ENCODE data around the gene RCAN2. TPM values are rescaled to one million over a fixed set of nuclear protein-coding genes. Genes with fewer than 3 reads are reported as not detected.

The RCAN2 gene
- total and polyA plus RNA-seq, 2 experiments from 2014 or later, result 6.0 to 9.3 TPM

DNA sequence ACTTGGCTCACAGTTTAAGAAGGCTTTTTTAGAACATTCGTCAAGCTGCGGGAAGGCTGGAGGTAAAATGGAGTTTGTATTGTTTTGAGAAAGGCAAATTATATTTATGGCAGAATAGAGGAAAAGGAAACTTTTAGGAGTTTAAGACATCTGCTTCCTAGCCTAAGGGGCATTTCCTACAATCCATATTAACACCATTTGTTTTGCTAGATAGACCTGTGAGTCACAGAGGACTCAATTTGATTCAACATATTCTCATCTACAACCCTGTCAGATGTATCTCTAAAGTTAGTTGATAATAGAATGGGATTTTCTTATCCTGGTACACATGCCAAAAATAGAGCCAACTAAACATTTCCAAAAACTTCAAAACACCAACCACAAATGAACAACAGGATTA, 35.0 kb downstream of the RCAN2 start:
- Histone ChIP-seq H3K27me3 (ENCODE audit: insufficient read depth) (no peaks in the 10 kb centered on the region), H2AFZ (no peak overlapping the region), H3K9me2 (ENCODE audit: insufficient read depth) (no peaks in the 10 kb centered on the region), H3K36me3 (ENCODE audit: insufficient read depth) (no peaks in the 10 kb centered on the region), H3K27ac (ENCODE audit: low read depth) (no peak overlapping the region), H3K4me3 (no peak overlapping the region), H4K20me1 (replicated peaks; ENCODE audit: insufficient read depth) (no peaks in the 10 kb centered on the region), H3K4me1 (ENCODE audit: insufficient read depth) (peaks cover 1% of the 10 kb centered on the region; the same call in 1 of the 2 replicates), H3K79me2 (replicated peaks; ENCODE audit: insufficient read depth) (no peaks in the 10 kb centered on the region), H3F3A (replicated peaks; ENCODE audit: low read depth) (no peaks in the 10 kb centered on the region), H3K4me2 (no peak overlapping the region)
- no peaks in the 10 kb centered on the region for H3K9me3 Mint-ChIP-seq
- no peaks in the 10 kb centered on the region for H3K27me3 Mint-ChIP-seq (ENCODE audit: insufficient read depth, low read depth, poor library complexity)
- no peaks in the 10 kb centered on the region for H3K36me3 Mint-ChIP-seq (ENCODE audit: low read depth)
- H3K27ac Mint-ChIP-seq, result no peak overlapping the region
- TF ChIP-seq NANOG (IDR thresholded peaks at IDR 0.05; ENCODE audit: borderline replicate concordance), result no peak
- no peak for TF ChIP-seq EZH2 (IDR thresholded peaks at IDR 0.05; ENCODE audit: low read depth, unreplicated experiment)
- TF ChIP-seq ZNF331 (CRISPR knock-in tag; IDR thresholded peaks at IDR 0.05; ENCODE audit: low read depth), result no peak
- TF ChIP-seq CREB1 (CRISPR knock-in tag; IDR thresholded peaks at IDR 0.05; ENCODE audit: low read depth), result no peak
- TF ChIP-seq JUNB (IDR thresholded peaks at IDR 0.05; ENCODE audit: unreplicated experiment), result no peak
- TF ChIP-seq, protein P1, sequence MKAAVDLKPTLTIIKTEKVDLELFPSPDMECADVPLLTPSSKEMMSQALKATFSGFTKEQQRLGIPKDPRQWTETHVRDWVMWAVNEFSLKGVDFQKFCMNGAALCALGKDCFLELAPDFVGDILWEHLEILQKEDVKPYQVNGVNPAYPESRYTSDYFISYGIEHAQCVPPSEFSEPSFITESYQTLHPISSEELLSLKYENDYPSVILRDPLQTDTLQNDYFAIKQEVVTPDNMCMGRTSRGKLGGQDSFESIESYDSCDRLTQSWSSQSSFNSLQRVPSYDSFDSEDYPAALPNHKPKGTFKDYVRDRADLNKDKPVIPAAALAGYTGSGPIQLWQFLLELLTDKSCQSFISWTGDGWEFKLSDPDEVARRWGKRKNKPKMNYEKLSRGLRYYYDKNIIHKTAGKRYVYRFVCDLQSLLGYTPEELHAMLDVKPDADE (IDR thresholded peaks at IDR 0.05), result no peak
- TF ChIP-seq, protein P2, sequence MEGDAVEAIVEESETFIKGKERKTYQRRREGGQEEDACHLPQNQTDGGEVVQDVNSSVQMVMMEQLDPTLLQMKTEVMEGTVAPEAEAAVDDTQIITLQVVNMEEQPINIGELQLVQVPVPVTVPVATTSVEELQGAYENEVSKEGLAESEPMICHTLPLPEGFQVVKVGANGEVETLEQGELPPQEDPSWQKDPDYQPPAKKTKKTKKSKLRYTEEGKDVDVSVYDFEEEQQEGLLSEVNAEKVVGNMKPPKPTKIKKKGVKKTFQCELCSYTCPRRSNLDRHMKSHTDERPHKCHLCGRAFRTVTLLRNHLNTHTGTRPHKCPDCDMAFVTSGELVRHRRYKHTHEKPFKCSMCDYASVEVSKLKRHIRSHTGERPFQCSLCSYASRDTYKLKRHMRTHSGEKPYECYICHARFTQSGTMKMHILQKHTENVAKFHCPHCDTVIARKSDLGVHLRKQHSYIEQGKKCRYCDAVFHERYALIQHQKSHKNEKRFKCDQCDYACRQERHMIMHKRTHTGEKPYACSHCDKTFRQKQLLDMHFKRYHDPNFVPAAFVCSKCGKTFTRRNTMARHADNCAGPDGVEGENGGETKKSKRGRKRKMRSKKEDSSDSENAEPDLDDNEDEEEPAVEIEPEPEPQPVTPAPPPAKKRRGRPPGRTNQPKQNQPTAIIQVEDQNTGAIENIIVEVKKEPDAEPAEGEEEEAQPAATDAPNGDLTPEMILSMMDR (conservative IDR thresholded peaks at IDR 0.05; ENCODE audit: low read depth in 2 of 2), result no peak
- no peak overlapping the region for H3K4me3 Mint-ChIP-seq
- no peak for ATAC-seq
- H3K4me1 Mint-ChIP-seq, result no peaks in the 10 kb centered on the region
- DNase-seq (ENCODE audit: low spot score), result no peak

DNA sequence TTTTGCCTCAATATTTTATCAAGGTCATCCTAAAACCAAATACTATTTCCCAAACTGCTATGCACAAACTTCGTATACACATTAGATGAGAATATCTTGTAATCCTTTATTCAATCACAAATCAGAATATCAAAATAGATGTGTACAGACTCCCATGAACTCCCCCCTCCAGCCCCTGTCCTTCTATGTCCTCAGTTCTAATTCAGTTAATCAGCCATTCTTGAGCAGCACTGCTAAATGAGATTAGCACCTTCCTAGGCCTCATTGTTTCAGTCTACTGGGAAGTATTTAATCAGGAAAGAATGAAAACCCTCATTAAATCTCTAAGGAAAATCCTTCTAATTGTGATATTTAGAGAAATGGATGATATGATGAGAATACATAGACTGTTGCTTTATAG, 36.6 kb downstream of the RCAN2 start:
- H3K4me3 ChIP-seq, result no peak overlapping the region
- H3K9me3 Mint-ChIP-seq, result no peaks in the 10 kb centered on the region
- H3K27ac ChIP-seq (ENCODE audit: low read depth), result no peak overlapping the region
- H3K4me1 Mint-ChIP-seq, result no peaks in the 10 kb centered on the region
- H3F3A ChIP-seq (replicated peaks; ENCODE audit: low read depth), result no peaks in the 10 kb centered on the region
- H3K27me3 ChIP-seq (ENCODE audit: insufficient read depth), result no peaks in the 10 kb centered on the region
- ATAC-seq, result no peak
- no peak overlapping the region for H3K4me2 ChIP-seq
- H3K4me3 Mint-ChIP-seq, result no peak overlapping the region
- H3K4me1 ChIP-seq (ENCODE audit: insufficient read depth), result no peaks in the 10 kb centered on the region
- H2AFZ ChIP-seq, result no peak overlapping the region
- no peaks in the 10 kb centered on the region for H3K27me3 Mint-ChIP-seq (ENCODE audit: insufficient read depth, low read depth, poor library complexity)
- H3K36me3 ChIP-seq (ENCODE audit: insufficient read depth), result peaks cover 1% of the 10 kb centered on the region; the same call in 1 of the 2 replicates
- H3K9me2 ChIP-seq (ENCODE audit: insufficient read depth), result no peaks in the 10 kb centered on the region
- H3K27ac Mint-ChIP-seq, result no peak overlapping the region
- no peaks in the 10 kb centered on the region for H4K20me1 ChIP-seq (replicated peaks; ENCODE audit: insufficient read depth)
- no peak for DNase-seq (ENCODE audit: low spot score)
- H3K36me3 Mint-ChIP-seq (ENCODE audit: low read depth), result no peaks in the 10 kb centered on the region
- no peaks in the 10 kb centered on the region for H3K79me2 ChIP-seq (replicated peaks; ENCODE audit: insufficient read depth)
- TF ChIP-seq NANOG (IDR thresholded peaks at IDR 0.05; ENCODE audit: borderline replicate concordance), result no peak
- no peak for TF ChIP-seq STAT1 (IDR thresholded peaks at IDR 0.05; ENCODE audit: unreplicated experiment)
- TF ChIP-seq, protein P1 (IDR thresholded peaks at IDR 0.05), result no peak
- no peak for TF ChIP-seq ZNF331 (CRISPR knock-in tag; IDR thresholded peaks at IDR 0.05; ENCODE audit: low read depth)
- TF ChIP-seq POLR2AphosphoS5 (IDR thresholded peaks at IDR 0.05; ENCODE audit: low read depth), result no peak
- no peak for TF ChIP-seq EZH2phosphoT487 (IDR thresholded peaks at IDR 0.05; ENCODE audit: unreplicated experiment)
- no peak for TF ChIP-seq CREB1 (CRISPR knock-in tag; IDR thresholded peaks at IDR 0.05; ENCODE audit: low read depth)
- TF ChIP-seq, protein P3, sequence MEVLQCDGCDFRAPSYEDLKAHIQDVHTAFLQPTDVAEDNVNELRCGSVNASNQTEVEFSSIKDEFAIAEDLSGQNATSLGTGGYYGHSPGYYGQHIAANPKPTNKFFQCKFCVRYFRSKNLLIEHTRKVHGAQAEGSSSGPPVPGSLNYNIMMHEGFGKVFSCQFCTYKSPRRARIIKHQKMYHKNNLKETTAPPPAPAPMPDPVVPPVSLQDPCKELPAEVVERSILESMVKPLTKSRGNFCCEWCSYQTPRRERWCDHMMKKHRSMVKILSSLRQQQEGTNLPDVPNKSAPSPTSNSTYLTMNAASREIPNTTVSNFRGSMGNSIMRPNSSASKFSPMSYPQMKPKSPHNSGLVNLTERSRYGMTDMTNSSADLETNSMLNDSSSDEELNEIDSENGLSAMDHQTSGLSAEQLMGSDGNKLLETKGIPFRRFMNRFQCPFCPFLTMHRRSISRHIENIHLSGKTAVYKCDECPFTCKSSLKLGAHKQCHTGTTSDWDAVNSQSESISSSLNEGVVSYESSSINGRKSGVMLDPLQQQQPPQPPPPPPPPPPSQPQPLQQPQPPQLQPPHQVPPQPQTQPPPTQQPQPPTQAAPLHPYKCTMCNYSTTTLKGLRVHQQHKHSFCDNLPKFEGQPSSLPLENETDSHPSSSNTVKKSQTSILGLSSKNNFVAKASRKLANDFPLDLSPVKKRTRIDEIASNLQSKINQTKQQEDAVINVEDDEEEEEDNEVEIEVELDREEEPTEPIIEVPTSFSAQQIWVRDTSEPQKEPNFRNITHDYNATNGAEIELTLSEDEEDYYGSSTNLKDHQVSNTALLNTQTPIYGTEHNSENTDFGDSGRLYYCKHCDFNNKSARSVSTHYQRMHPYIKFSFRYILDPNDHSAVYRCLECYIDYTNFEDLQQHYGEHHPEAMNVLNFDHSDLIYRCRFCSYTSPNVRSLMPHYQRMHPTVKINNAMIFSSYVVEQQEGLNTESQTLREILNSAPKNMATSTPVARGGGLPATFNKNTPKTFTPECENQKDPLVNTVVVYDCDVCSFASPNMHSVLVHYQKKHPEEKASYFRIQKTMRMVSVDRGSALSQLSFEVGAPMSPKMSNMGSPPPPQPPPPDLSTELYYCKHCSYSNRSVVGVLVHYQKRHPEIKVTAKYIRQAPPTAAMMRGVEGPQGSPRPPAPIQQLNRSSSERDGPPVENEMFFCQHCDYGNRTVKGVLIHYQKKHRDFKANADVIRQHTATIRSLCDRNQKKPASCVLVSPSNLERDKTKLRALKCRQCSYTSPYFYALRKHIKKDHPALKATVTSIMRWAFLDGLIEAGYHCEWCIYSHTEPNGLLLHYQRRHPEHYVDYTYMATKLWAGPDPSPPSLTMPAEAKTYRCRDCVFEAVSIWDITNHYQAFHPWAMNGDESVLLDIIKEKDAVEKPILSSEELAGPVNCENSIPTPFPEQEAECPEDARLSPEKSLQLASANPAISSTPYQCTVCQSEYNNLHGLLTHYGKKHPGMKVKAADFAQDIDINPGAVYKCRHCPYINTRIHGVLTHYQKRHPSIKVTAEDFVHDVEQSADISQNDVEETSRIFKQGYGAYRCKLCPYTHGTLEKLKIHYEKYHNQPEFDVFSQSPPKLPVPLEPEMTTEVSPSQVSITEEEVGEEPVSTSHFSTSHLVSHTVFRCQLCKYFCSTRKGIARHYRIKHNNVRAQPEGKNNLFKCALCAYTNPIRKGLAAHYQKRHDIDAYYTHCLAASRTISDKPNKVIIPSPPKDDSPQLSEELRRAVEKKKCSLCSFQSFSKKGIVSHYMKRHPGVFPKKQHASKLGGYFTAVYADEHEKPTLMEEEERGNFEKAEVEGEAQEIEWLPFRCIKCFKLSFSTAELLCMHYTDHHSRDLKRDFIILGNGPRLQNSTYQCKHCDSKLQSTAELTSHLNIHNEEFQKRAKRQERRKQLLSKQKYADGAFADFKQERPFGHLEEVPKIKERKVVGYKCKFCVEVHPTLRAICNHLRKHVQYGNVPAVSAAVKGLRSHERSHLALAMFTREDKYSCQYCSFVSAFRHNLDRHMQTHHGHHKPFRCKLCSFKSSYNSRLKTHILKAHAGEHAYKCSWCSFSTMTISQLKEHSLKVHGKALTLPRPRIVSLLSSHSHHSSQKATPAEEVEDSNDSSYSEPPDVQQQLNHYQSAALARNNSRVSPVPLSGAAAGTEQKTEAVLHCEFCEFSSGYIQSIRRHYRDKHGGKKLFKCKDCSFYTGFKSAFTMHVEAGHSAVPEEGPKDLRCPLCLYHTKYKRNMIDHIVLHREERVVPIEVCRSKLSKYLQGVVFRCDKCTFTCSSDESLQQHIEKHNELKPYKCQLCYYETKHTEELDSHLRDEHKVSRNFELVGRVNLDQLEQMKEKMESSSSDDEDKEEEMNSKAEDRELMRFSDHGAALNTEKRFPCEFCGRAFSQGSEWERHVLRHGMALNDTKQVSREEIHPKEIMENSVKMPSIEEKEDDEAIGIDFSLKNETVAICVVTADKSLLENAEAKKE (CRISPR knock-in tag; IDR thresholded peaks at IDR 0.05), result no peak
